Right lobe of liver (tissue), 6 donors: ENCODE data around the gene ARMH1. TPM values are rescaled to one million over a fixed set of nuclear protein-coding genes. Genes with fewer than 3 reads are reported as not detected.

Experiments used
- ATAC-seq, 4 donors: fragments of 200-7000 bp; cut with Tn5 transposase; one replicate each; pipeline ENCODE4 v1.9.1; 2020; ENCODE audit warnings: mild to moderate bottlenecking in 4 of 4, moderate library complexity in 4 of 4
- DNase-seq, 3 donors: peaks; one replicate each; pipeline ENCODE4 v3.0.0-alpha.2; 2020
- H3K27ac ChIP-seq, 3 donors: fragments of 200-600 bp; one replicate each; pipeline ENCODE4 v1.8.0; 2022
- H3K27me3 ChIP-seq, 2 donors: fragments of 200-600 bp; one replicate each; pipeline ENCODE4 v1.8.0; 2022
- H3K36me3 ChIP-seq, 4 donors: fragments of 200-600 bp; sonication (generic) in 1 of 4; one replicate each; pipeline versions ENCODE4 v1.5.1 to v1.8.0; 2017 to 2022; ENCODE audit warnings: control low read depth in 1 of 4
- H3K4me1 ChIP-seq, 4 donors: fragments of 200-600 bp; sonication (generic) in 1 of 4; one replicate each; pipeline versions ENCODE4 v1.5.1 to v1.8.0; 2017 to 2022; ENCODE audit warnings: control low read depth in 1 of 4
- H3K4me3 ChIP-seq, 3 donors: fragments of 200-600 bp; one replicate each; pipeline ENCODE4 v1.8.0; 2022
- H3K9me3 ChIP-seq, 4 donors: fragments of 200-600 bp; sonication (generic) in 1 of 4; one replicate each; pipeline versions ENCODE4 v1.5.1 to v1.8.0; 2017 to 2022; ENCODE audit warnings: control low read depth in 1 of 4
- CTCF ChIP-seq, 4 donors: fragments of 200-600 bp in 3 of 4; fragments of 450-650 bp in 1 of 4; IDR thresholded peaks; one replicate each; pipeline versions ENCODE4 v1.5.1 to v1.8.0; 2016 to 2022; ENCODE audit warnings: antibody characterized with exemption in 4 of 4, mild to moderate bottlenecking in 2 of 4
- POLR2A ChIP-seq: fragments of 450-650 bp; IDR thresholded peaks from one replicate; pipeline ENCODE4 v1.6.1; 2017; ENCODE audit warnings: antibody characterized with exemption, mild to moderate bottlenecking
- WGBS: methylation state at CpG from one replicate; pipeline ENCODE4 v1.1.6; 2018; ENCODE audit warnings: low coverage, low lambda C conversion rate; ENCODE audit not compliant: insufficient coverage; ENCODE audit errors: missing lambda C conversion rate; 5-methylcytosine and 5-hydroxymethylcytosine counted together
- intact Hi-C, 2 donors: fragments of 100-400 bp; cut with DNase I; formaldehyde crosslinking; loops; one replicate each; pipeline versions ENCODE4 v1.11.2 to v1.14.1; 2022
- total RNA-seq, 6 experiments: library from RNA; depleted of rRNA in 2 of 6; stranded (reverse); fragments of >200 nt in 2 of 6; fragmentation: NEBNext Ultra II Directional in 3 of 6; extraction: Animal tissue kit (Norgen Biotek cat#: 25700) in 3 of 6; gene quantifications; one replicate each; pipeline versions ENCODE4 v1.1.0 to v1.2.4, GENCODE V29; 2016 to 2023
- donor health status: DM: no; HTN: yes; CAD: no.
- donor health status: DM: no; HTN: no; CAD: no.
- donor health status: DM: no; HTN: no; CAD: no.
- donor health status: DM: no; HTN: yes; CAD: no.
- donor health status: DM: no; HTN: yes; CAD: no.

The ARMH1 gene
- total RNA-seq, 6 experiments from 2014 or later = 2.7 to 18.4 (median 5.2) TPM

GRCh38 chr1:44705938-44706337 lies 31.4 kb downstream of the ARMH1 start:
- no peak overlapping the region for H3K27ac ChIP-seq
- H3K36me3 ChIP-seq = no peaks in the 10 kb centered on the region
- intact Hi-C loops = no loop called here
- no peak for TF ChIP-seq POLR2A
- no peak for TF ChIP-seq CTCF (IDR thresholded peaks at IDR 0.05)
- H3K27me3 ChIP-seq = no peaks in the 10 kb centered on the region
- DNase-seq (no peak), ATAC-seq (no peak)
- no peak overlapping the region for H3K4me3 ChIP-seq
- 77% methylated on average over 2 of the region's 2 CpGs for WGBS
- H3K9me3 ChIP-seq = no peaks in the 10 kb centered on the region
- H3K4me1 ChIP-seq = peaks cover 0 to 15% (median 0%) of the 10 kb centered on the region in 4 donors

- no peaks in the 10 kb centered on the region for H3K27me3 ChIP-seq
- no peak overlapping the region for H3K27ac ChIP-seq
- DNase-seq = no peak
- 90% methylated on average over 5 of the region's 6 CpGs for WGBS
- TF ChIP-seq CTCF (IDR thresholded peaks at IDR 0.05) (no peak), POLR2A (no peak)
- intact Hi-C loops = no loop called here
- peaks cover 0 to 13% (median 0%) of the 10 kb centered on the region in 4 donors for H3K4me1 ChIP-seq
- no peaks in the 10 kb centered on the region for H3K36me3 ChIP-seq
- H3K4me3 ChIP-seq = no peak overlapping the region
- H3K9me3 ChIP-seq = no peaks in the 10 kb centered on the region
- peak in 1 of 4 donors; percentile 15 for ATAC-seq
Measured at GRCh38 chr1:44707112-44707881, 32.8 kb downstream of the ARMH1 start.

- H3K36me3 ChIP-seq = no peaks in the 10 kb centered on the region
- no peaks in the 10 kb centered on the region for H3K27me3 ChIP-seq
- intact Hi-C loops = no loop called here
- peak; percentile 30 to 49 (median 44) for TF ChIP-seq CTCF (IDR thresholded peaks at IDR 0.05)
- no peak for TF ChIP-seq POLR2A
- H3K4me1 ChIP-seq = peaks cover 0 to 13% (median 0%) of the 10 kb centered on the region in 4 donors
- ATAC-seq (peak; percentile 82 to 94 (median 88)), DNase-seq (no peak)
- H3K27ac ChIP-seq = no peak overlapping the region
- H3K4me3 ChIP-seq = no peak overlapping the region
- WGBS = 35% methylated on average over 11 of the region's 15 CpGs
- H3K9me3 ChIP-seq = no peaks in the 10 kb centered on the region
Measured at GRCh38 chr1:44707959-44708831, 33.7 kb downstream of the ARMH1 start.

GRCh38 chr1:44713321-44713781 lies 38.8 kb downstream of the ARMH1 start:
- Histone ChIP-seq H3K9me3 (no peaks in the 10 kb centered on the region), H3K4me3 (no peak overlapping the region), H3K27me3 (no peaks in the 10 kb centered on the region), H3K36me3 (no peaks in the 10 kb centered on the region), H3K4me1 (peaks cover 0 to 5% (median 0%) of the 10 kb centered on the region in 4 donors), H3K27ac (no peak overlapping the region)
- DNase-seq (no peak), ATAC-seq (no peak)
- intact Hi-C loops = no loop called here
- WGBS = 46% methylated on average over 6 of the region's 6 CpGs
- no peak for TF ChIP-seq POLR2A
- no peak for TF ChIP-seq CTCF (IDR thresholded peaks at IDR 0.05)
